GM21515 (cell line): Measurements from ENCODE around the gene CDKL2.

Source experiments
- ATAC-seq: cut with Tn5 transposase; IDR thresholded peaks from one replicate; pipeline ENCODE4 v1.9.1; 2021; ENCODE audit not compliant: unreplicated experiment

Gene CDKL2

GRCh38 chr4:75643651-75644050 is 13.3 kb upstream of the CDKL2 start:
- ATAC-seq = no peak

DNA sequence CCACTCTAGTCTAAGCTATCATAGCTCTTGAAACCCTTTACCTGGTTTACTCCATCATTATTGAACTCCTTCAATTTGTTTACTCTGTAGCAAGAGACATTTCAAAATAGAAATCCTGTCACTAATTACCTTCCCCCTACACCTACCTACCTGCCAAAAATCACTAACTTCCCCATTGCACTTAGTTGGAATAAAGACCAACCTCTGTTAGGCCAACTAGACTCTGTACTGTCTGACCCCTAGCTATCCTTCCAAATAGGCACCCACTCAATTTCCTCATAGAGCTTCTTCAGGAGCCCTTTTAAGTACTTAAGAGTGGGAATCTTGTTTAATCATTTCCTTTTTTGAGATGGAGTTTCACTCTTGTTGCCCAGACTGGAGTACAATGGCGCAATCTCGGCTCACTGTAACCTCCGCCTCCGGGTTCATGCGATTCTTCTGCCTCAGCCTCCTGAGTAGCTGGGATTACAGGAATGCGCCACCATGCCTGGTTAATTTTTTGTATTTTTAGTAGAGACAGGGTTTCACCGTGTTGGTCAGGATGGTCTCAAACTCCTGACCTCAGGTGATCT is 8.9 kb upstream of the CDKL2 start:
- ATAC-seq = no peak

DNA sequence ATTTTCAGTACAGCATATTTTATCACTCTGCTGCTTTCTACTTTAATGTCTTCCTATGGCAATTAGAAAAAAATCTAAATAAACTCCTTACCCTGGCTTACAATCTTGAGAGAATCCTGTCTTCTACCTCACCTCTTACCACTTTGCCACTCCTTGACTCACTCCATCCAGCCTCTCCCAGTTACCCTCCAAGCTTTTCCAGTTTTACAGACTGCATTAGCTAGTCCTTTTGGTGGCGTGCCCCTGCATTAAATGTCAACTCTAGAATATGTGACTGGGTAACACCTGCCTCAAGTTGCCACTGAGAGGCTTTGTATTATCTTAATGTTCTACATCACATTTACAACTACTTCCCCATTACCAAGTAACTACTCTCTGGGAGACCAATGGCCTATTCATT is 7.5 kb upstream of the CDKL2 start:
- no peak for ATAC-seq

DNA sequence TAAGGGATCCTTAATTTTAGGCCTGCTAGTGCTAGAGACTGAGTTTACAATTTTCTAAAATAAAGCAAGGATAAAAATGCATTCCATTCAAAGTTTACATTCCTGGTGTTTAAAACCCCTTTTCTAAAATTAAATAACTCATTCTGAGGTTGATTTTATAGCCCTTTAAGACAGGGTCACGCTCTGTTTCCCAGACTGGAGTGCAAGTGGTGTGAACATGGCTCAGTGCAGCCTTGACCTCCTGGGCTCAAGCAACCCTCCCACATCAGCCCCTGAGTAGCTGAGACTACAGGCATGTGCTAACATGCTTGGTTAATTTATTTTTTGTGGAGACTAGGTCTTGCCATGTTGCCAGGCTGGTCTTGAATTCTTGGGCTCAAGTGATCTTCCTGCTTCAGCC is 6.8 kb upstream of the CDKL2 start:
- no peak for ATAC-seq

GRCh38 chr4:75634951-75635350 is 4.6 kb upstream of the CDKL2 start:
- ATAC-seq = no peak

DNA sequence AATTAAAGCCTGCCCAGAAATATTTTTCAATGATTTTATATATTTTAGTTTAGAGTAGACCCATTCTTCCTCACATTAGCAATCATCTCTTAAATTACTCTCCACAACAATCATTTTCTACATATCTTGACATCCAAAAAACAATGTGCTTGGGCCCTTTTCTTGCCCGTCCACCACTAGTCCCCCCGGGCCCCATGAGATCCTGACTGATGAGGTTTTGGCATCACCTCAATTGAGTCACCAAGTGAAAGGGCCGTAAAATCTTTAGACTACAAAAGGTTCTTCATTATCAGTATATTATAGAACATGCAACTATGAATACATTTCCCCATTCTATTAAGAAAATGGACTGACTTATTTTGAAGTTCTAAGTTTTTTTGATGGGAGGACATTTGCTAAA is 4.0 kb upstream of the CDKL2 start:
- no peak for ATAC-seq

DNA sequence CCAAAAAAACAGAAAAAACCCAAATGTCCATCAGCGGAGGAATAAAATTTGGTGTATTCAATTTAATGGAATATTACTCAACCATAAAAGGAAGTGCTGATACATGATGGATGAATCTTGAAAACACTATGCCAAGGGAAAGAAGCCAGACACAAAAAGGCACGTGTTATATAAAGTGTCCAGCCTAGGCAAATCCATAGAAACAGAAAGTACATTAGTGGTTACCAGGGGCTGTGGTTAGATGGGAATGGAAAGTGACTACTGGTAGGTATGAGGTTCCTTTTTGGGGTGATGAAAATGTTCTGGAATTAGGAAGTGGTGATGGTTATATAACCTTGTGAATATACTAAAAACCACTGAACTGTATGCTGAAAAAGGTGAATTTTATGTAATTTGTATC is 3.5 kb upstream of the CDKL2 start:
- ATAC-seq = no peak

GRCh38 chr4:75630937-75631329 is 605 bp upstream of the CDKL2 start:
- no peak for ATAC-seq

DNA sequence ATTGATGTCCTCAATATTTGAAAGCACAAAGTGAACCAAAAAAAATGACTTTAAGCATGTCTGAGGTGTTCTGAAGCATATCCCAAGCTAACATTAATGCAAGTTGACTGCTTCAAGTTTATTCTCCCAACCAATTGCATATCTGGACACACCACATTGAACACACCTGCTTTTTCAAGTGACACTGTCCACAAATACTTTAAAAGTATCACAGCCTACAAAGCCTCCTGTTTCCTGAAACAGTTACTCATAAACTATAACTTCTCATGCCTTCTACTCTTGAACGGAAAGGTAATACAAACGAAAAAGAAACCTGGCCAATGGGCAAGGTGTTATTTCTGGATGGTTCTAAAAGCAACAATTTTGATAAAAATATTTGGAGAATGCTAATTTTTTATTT is 1.1 kb downstream of the CDKL2 start:
- no peak for ATAC-seq

GRCh38 chr4:75623026-75623425 is 7.3 kb downstream of the CDKL2 start:
- ATAC-seq = no peak

DNA sequence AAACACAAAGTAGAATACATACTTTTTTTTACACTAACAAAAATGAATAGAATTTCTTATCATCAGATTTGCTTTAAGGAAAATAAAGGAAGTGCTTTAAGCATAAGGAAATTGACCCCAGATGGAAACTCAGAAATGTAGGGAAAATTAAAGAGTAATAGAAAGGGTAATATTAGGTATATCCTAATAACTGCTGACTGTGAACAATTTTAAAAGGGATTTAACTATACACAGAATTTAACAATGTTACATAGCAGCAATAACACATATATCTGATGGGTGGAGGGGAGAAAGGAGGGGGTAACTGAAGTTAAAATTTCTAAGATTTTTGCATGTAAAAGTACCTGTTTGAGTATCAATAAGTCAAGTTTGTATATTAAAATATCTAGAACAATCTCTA is 8.6 kb downstream of the CDKL2 start:
- no peak for ATAC-seq

GRCh38 chr4:75612306-75612705 is 18.0 kb downstream of the CDKL2 start:
- ATAC-seq = no peak

- ATAC-seq = no peak
These were observed 24.4 kb downstream of the CDKL2 start for GRCh38 chr4:75605928-75606327.

DNA sequence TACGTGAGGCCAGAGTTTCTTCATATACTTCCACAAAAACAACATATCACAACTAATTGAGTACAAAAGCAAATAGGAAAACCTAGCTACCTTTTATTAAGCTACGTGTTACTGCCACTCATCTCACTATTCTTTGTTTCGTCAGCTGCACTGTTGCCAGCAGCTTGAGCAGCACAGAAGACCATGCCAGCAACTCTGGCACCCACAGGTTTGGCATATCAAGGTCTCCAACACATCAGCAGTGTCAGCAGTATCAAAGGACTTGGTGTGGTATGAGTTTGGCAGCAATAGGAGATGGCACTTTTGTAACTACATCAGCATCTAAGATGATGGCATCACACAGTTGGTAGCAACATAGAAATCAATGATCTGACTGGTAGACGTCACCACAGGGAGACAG is 30.7 kb downstream of the CDKL2 start:
- no peak for ATAC-seq

GRCh38 chr4:75598390-75598789 is 31.9 kb downstream of the CDKL2 start:
- no peak for ATAC-seq

DNA sequence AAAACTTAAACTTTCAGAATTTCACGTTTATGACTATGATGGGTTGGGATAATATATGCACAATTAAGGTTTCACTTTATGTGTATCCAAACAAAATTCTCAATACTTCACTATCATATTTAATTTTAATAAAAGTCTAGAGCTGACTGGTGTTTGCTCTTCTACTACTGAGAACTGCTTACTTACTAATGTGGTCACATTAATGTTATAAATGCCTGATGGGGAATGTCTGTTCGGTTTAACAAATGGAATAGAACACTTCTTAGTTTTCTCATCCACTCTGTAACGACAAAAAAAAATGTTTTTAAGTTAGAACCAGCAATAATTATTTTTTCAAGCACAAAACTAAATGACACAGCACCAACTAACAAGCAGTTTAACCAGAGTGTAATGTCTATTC is 34.3 kb downstream of the CDKL2 start:
- ATAC-seq = no peak

GRCh38 chr4:75593393-75593792 is 36.9 kb downstream of the CDKL2 start:
- ATAC-seq = no peak

DNA sequence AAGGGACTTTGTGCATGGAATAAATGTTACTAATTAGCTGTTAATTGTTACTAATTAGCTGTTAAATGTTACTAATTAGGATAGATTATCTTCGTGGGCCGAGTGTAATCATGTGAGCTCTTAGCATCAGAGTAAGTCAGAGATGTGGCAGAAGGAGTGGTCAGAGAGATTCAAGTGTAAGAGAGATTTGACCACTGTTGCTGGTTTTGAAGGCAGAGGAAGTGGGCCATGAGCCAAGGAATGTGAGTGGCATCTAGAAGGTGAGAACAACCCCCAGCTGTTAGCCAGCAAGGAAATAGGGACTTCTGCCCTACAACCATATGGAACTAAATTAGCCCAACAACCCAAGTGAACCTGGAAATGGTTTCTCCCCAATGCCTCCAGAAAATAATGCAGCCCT is 46.3 kb downstream of the CDKL2 start:
- ATAC-seq = no peak

GRCh38 chr4:75567725-75568124 is 62.6 kb downstream of the CDKL2 start:
- ATAC-seq = no peak

DNA sequence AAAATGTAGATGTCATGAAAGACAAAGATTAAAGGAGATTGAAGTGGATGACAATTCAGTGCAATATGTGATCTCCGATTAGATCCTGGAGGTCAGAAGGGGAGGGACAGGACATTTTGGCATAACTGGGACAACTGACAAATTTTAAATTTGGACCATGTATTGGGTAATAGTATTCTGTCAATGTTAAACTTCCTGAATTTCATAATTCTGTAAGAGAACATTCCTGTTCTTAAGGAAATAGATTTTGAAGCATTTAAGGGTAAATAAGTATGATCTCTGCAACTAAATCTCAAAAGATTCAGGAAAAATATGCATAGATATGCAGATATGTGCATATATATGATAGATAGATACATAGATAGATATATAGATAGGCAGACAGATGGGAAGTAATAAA is 63.4 kb downstream of the CDKL2 start:
- no peak for ATAC-seq

DNA sequence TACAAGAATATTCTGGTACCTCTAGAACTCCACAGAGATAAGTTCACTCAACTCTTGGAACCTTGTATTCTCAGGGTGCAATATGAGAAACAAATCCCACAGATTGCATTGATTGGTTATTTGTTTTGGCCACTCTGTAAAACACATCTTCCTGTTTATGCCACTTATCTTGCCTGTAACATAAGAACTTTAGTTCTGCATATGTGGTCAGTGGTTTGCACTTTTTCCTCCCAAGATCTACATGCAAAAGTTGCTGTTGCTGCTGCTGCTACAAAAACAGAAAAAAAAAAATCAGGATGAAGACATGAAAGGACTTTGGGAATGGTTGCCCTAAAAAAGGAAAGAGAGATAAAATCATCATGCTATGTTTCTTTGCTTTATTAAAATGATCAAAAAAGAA is 64.8 kb downstream of the CDKL2 start:
- no peak for ATAC-seq

- ATAC-seq = no peak
These were observed 66.3 kb downstream of the CDKL2 start for GRCh38 chr4:75564023-75564422.

- ATAC-seq = no peak
These were observed 68.5 kb downstream of the CDKL2 start for GRCh38 chr4:75561789-75562188.

GRCh38 chr4:75557696-75558095 is 72.6 kb downstream of the CDKL2 start:
- peak; percentile 45 for ATAC-seq
